OCI-LY3 (cell line): ENCODE measurements around the gene CCM2.

ENCODE experiments used
- H2AFZ ChIP-seq: fragments of 200-600, 300-600 bp; shearing (Covaris generic); 2 replicates; pipeline ENCODE4 v1.6.0; 2014; ENCODE audit warnings: antibody characterized with exemption, low read depth, low read length
- H3K27ac ChIP-seq: fragments of 200-600, 300-600 bp; sonication (generic); 2 replicates; pipeline ENCODE4 v1.5.1; 2014; ENCODE audit warnings: mild to moderate bottlenecking, low read length, moderate library complexity, mixed read lengths
- H3K27me3 ChIP-seq: fragments of 200-600, 300-600 bp; sonication (generic); 2 replicates; pipeline ENCODE4 v1.6.1; 2014; ENCODE audit warnings: low read depth, low read length, mixed read lengths
- H3K36me3 ChIP-seq: fragments of 200-600, 300-600 bp; sonication (generic); replicated peaks from 2 replicates; pipeline ENCODE3; 2014; ENCODE audit warnings: low read depth, low read length, mixed read lengths
- H3K4me1 ChIP-seq: fragments of 300-600, 200-600 bp; sonication (generic); 2 replicates; pipeline ENCODE4 v1.6.1; 2014; ENCODE audit warnings: low read length, mixed read lengths
- H3K4me2 ChIP-seq: fragments of 200-600, 300-600 bp; sonication (generic); 2 replicates; pipeline ENCODE4 v1.6.1; 2014; ENCODE audit warnings: low read length, mixed read lengths
- H3K4me3 ChIP-seq: fragments of 300-600, 200-600 bp; sonication (generic); 2 replicates; pipeline ENCODE4 v1.5.1; 2014; ENCODE audit warnings: antibody characterized with exemption, mild to moderate bottlenecking, low read length, moderate library complexity
- H3K79me2 ChIP-seq: fragments of 300-600, 200-600 bp; shearing (Covaris generic); 2 replicates; pipeline ENCODE4 v1.6.1; 2014; ENCODE audit warnings: mild to moderate bottlenecking, low read length, mixed read lengths
- H3K9ac ChIP-seq: fragments of 300-600, 200-600 bp; shearing (Covaris generic); 2 replicates; pipeline ENCODE4 v1.6.0; 2014; ENCODE audit warnings: mild to moderate bottlenecking, low read length, moderate library complexity
- H3K9me3 ChIP-seq: fragments of 200-600, 300-600 bp; shearing (Covaris generic); 2 replicates; pipeline ENCODE4 v1.6.1; 2014; ENCODE audit warnings: low read length, mixed read lengths; ENCODE audit not compliant: insufficient read depth
- H4K20me1 ChIP-seq: fragments of 200-600, 300-600 bp; sonication (generic); 2 replicates; pipeline ENCODE4 v1.6.1; 2016; ENCODE audit warnings: low read length, mixed read lengths; ENCODE audit not compliant: insufficient read depth
- EZH2phosphoT487 ChIP-seq: fragments of 200-600 bp; shearing (Covaris generic); IDR thresholded peaks from 2 replicates; pipeline ENCODE4 v1.6.1; 2018; ENCODE audit warnings: antibody characterized with exemption, mixed run types, low read depth
- TF ChIP-seq, protein P1 (sequence below): fragments of 200-600, 300-600 bp; sonication (generic); IDR thresholded peaks from 2 replicates; pipeline ENCODE4 v1.5.1; 2014; ENCODE audit warnings: antibody characterized with exemption, low read length, low read depth

The CCM2 gene

DNA sequence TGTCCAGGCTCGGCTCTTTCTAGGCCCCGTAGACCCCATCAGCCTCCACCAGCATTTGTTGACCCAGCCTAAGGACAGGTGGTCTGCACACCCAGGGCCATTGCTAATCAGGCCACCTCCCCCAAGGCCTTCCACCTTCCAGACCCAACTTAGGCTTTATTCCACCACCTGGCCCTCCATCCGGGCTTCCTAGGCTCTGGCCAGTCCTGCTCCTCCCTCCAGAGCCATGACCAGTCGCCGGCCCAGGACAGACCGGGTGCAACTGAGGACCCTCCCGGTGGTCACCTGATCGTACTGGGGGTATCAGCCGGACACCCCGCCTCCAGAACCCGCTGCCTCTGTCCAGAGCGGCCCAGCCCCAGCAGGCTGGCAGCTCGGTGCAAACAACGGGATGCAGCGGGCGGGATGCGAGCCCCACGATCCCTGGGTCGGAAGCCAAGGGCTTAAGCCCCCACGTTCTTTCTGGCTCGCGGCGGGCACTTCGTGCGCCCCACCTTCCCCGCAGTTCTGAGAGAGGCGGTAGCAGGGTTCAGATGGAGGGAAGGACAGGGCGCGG lies 88.2 kb downstream of the CCM2 start:
- H3K4me1 ChIP-seq, result no peaks in the 10 kb centered on the region
- no peaks in the 10 kb centered on the region for H3K79me2 ChIP-seq
- H3K9me3 ChIP-seq, result no peaks in the 10 kb centered on the region
- no peak overlapping the region for H3K4me2 ChIP-seq
- H3K27ac ChIP-seq, result no peak overlapping the region
- no peak overlapping the region for H2AFZ ChIP-seq
- H3K9ac ChIP-seq, result no peak overlapping the region
- H3K36me3 ChIP-seq, result no peaks in the 10 kb centered on the region
- no peak for TF ChIP-seq EZH2phosphoT487
- TF ChIP-seq, protein P1, sequence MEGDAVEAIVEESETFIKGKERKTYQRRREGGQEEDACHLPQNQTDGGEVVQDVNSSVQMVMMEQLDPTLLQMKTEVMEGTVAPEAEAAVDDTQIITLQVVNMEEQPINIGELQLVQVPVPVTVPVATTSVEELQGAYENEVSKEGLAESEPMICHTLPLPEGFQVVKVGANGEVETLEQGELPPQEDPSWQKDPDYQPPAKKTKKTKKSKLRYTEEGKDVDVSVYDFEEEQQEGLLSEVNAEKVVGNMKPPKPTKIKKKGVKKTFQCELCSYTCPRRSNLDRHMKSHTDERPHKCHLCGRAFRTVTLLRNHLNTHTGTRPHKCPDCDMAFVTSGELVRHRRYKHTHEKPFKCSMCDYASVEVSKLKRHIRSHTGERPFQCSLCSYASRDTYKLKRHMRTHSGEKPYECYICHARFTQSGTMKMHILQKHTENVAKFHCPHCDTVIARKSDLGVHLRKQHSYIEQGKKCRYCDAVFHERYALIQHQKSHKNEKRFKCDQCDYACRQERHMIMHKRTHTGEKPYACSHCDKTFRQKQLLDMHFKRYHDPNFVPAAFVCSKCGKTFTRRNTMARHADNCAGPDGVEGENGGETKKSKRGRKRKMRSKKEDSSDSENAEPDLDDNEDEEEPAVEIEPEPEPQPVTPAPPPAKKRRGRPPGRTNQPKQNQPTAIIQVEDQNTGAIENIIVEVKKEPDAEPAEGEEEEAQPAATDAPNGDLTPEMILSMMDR, result no peak
- no peaks in the 10 kb centered on the region for H4K20me1 ChIP-seq
- no peak overlapping the region for H3K4me3 ChIP-seq
- H3K27me3 ChIP-seq, result no peaks in the 10 kb centered on the region

DNA sequence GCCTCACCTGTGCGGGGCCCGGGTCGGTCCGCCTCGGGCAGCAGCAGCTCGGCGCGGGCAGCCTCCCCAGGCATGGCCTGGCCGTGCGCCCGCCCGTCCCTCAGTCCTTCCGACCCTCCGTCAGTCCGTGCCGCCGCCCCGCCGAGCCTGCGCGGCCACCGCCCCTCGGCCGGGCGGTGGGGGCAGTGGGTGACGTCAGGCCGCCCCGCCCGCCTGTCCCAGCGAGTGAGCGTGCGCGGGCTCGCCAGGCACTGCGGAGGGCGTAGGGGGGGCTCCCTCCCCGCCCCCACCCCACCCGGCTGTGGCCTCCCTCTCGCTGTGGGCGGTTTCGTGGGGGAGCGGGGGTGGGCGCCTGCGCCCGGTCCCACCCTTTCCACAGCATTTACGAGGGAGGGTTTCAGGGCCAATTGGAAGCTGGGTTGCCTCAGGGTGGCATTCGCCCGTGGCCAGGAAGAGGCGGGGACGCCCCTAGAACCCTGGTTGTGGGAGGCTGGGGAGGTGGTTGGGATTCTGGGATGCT lies 88.9 kb downstream of the CCM2 start, which contains the start of gene NACAD:
NACAD (minus strand) TSS at position 149 of the 520 bp plus-strand sequence; CDS start at position 74, 75 bp downstream.
- TF ChIP-seq, protein P1, result no peak
- no peak for TF ChIP-seq EZH2phosphoT487
- Histone ChIP-seq H3K9me3 (no peaks in the 10 kb centered on the region), H3K4me1 (no peaks in the 10 kb centered on the region), H3K36me3 (no peaks in the 10 kb centered on the region), H3K27me3 (no peaks in the 10 kb centered on the region), H3K9ac (no peak within 1 kb of the TSS), H3K4me3 (no peak within 1 kb of the TSS), H4K20me1 (no peaks in the 10 kb centered on the region), H3K27ac (no peak within 1 kb of the TSS), H2AFZ (no peak within 1 kb of the TSS), H3K4me2 (no peak within 1 kb of the TSS), H3K79me2 (no peaks in the 10 kb centered on the region)

DNA sequence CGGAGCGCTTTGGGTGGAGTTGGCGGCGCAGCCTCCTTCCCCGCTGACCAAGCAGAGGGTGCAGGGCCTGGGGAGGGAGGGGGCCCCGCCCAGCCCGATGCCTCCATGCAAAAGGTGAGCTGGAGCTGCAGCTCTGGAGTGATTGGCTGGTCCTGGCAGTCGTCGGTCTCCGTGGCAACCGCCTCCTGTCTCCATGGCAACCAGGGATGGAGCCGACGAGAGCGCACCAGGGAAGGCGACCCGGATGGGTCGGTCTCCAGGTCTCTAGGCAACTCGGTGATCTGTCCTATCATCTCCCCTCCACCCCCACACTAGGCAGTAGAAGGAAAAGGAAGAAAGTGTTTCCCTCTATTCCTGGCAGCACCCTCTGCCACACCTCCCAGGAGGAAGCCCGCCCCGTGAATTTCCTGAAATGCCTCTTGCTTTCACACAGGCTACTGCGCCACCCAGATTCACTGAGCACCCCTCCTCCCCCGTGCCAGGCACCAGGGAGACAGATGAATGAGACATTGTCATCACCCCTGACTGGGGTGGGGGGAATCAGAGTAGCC lies 89.4 kb downstream of the CCM2 start:
- no peak overlapping the region for H3K4me3 ChIP-seq
- no peak overlapping the region for H3K9ac ChIP-seq
- H3K4me2 ChIP-seq, result no peak overlapping the region

More for the DNA sequence above, 89.4 kb downstream of the CCM2 start:
- Histone ChIP-seq H3K9me3 (no peaks in the 10 kb centered on the region), H2AFZ (no peak overlapping the region), H3K27me3 (no peaks in the 10 kb centered on the region), H4K20me1 (no peaks in the 10 kb centered on the region), H3K79me2 (no peaks in the 10 kb centered on the region), H3K4me1 (no peaks in the 10 kb centered on the region), H3K36me3 (no peaks in the 10 kb centered on the region), H3K27ac (no peak overlapping the region)
- TF ChIP-seq, protein P1, result no peak
- no peak for TF ChIP-seq EZH2phosphoT487
